ENCODE results near the gene HYKK.
A peak's percentile ranks its signal among the peaks of the same experiment; 100 is the strongest.
"Not testable (repeated sequence)": the region's sequence is repeated elsewhere in the genome, so short reads cannot be mapped to it uniquely, and the experiment has no call there.

HYKK gene

DNA sequence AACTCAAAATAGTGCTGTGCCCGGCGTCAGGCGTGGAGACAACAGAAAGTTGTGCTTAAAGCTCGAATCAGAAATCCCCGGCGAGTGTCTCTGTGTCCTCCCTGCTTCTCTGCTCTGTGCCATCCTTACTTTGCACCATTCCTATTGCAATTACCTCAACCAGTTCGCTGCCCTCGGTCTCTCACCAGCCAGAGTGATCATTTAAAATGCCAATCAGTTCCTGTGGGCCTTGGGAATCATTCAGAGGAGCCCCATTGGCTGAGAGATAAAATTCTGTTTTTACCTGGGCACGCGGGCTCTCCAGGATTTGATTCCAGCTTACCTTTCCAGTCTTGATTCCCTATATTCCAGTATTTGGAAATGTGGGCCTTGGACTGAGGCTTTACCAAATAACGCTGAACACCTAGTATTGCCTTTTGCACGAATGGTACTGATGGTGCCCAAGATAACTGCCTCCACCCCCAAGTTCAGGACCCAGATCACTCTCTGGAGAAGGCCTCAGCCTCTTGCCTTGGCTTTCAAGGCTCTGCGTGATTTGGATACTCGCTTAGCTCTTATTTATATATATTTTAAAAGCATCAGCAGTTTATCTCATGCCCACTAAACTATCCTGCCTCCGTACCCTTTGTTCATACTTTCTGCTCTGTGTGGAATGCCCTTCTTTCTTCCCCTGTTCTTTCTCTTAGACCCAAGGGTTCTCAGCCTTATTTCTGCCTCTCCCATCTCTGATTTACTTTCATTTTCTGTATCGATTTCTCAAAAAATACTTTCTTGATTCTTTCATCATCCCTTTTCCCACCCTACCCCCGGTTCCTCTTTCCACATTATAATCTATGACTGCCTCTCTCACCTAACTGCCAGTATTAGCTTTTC is 33.7 kb downstream of the HYKK start:
- DNase-seq, result no peak

DNA sequence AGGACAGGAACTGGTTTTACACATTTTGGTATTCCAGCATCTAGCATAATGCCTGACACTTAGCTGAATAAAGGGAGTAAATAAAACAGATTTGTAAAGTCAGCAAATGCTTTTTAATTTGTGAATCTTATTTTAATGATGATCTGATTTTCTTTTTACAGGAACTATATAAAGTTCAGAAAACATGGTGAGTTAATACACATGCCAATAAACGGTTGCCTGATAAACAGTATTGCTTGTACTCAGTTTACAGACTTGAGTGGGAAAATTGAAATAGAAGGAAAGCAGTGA is 34.3 kb downstream of the HYKK start:
- DNase-seq, result no peak

DNA sequence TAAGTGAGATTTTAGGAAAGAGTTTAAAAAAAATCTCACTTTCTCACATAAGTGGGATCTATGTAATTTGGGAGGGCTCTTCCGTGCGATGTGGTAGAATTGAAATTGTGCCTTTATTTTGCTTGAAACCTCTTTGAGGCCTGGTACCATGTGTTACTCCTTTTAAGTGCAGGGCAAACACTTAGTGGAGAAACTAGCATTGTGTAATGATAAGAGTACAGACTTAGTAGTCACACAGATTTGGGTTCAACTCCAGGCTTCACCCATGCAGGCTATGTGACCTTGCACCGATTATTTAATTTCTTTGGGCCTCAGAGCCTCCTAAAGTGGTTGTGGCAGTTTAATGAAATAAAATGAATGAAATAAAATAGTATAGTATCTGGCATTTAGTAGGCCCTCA is 35.3 kb downstream of the HYKK start:
- no peak for DNase-seq

DNA sequence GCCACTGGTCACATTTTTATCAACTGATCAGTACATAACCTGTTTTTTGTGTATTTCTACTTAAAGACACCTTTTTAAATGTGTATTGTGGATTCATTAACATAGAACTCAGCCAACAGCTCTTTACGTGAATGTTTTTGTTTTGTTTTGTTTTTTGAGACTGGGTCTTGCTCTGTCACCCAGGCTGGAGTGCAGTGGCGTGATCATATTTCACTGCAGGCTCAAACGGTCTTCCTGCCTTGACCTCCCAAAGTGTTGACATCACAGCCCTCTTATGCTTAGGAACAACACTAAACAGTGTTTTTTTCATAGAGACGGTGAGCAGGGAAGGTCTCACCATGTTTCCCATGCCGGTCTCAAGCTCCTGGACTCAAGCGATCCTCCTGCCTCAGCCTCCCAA is 42.8 kb downstream of the HYKK start:
- DNase-seq, result no peak

DNA sequence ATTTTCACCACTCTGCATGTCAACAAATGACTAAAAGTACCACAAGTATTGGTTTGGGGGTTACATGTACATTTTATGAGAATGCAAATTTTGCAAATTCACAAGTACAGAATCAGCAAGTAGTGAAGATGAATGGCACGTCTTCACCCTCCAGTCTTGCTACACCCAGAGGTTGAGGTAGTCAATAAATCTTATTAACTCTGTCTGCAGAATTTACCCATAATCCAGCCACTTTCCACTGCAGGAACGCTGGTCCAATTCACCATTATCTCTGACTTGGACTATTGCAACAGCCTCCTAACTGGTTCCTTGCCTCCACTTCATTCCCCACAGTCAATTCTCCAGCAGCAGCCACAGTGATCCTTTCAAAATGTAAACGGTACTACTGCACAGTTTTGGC is 43.4 kb downstream of the HYKK start:
- DNase-seq, result no peak

DNA sequence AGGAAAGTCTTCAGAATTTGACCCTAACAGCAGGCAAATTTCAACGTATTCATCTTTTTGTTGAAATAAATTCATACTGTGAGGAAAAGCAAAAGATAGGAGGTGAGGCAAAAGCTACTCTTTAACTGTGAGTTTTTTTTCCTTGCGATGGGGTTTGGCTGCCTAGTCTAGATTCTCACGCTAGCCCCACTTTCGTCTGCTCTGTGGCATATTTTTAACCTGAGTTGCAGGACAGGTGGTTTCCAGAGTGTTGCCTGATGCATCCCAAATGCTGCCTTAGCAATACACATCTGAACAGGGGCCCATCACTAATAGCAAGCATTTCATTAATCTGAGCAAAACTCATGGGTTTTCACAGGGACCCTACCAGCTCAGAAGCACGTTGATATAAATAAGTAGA is 44.5 kb downstream of the HYKK start:
- DNase-seq, result no peak

DNA sequence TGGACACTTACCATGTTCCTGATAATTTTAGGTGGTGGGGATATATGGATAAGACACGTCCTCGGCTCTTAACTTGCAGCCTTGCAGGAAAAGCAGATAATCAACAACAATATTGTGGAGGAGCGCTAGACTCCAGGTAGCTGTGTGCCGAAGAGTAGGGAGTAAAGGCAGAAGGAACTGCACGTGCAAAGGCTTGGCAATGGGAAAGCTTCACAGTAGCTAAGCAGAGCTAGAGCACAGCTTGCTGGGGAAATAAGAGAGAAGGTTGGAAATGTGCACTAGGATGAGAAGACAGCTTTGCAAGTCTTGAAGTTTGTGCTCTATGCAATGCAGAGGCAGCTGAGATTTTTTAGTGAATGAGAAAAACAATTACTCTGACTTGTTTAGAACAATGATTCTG is 45.2 kb downstream of the HYKK start:
- DNase-seq, result no peak

DNA sequence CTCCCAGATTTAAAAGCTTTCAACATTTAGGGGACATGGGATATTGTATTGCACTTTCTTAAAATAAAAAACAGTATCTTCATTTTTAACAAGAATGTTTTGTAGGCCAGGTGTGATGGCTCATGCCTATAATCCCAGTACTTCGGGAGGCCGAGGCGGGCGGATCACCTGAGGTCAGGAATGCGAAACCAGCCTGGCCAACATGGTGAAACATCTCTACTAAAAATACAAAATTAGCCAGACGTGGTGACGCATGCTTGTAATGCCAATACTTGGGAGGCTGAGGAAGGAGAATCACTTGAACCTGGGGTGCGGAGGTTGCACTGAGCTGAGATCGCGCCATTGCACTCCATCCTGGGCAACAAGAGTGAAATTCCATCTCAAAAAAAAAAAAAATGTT is 52.8 kb downstream of the HYKK start:
- not testable (repeated sequence) for DNase-seq

DNA sequence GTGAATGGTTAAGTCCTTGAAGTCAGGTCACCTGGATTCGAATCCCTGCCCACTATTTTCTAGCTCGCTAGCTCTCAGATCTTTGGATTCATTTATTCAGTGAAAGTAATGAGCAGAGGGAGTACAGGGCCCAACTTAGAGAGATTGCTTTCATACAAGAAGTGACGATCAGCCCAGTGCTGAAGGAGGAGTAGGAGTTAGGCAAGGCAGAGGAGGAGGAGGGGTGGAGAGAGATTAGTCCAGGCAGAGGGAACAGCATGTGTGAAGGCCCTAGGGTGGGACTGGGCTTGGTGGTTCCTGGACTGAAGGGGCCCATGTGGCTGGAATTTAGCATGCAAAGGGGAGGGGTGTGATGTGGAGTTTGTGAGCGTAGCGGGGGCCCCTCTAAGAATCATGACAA is 54.1 kb downstream of the HYKK start:
- DNase-seq, result no peak

DNA sequence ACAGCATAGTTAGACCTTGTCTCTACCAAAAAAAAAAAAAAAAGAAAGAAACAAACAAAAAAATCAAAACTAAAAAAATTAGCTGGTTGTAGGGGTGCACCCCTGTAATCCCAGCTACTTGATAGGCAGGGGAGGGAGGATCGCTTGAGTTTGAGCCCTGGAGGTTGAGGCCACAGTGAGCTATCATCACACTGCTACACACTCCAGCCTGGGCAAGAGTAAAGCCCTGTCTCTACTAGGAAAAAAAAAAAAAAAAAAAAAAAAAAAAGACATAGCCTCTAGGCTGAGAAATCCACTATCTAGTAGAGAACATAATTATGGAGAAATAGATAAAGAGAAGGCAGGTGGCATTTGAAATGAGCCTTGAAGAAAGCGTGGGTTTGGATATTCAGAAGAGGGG is 55.7 kb downstream of the HYKK start:
- no peak for DNase-seq

DNA sequence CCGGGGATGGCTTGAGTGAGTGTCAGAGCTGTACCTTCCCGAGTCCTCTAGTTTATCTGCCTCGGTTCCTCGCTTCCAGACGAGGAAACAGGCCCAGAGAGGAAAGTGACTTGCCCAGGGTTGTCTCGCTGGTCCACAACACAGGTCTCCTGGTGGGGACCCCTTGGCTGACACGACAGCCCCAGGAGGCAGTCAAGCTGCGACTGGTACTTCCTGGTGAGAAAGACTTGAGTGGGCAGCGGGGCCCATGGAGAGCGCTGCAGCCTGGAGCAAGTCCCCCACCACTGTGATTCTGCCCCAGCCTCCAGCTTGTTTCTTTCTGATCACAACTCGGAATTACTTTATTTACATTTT is 57.3 kb downstream of the HYKK start:
- no peak for DNase-seq

DNA sequence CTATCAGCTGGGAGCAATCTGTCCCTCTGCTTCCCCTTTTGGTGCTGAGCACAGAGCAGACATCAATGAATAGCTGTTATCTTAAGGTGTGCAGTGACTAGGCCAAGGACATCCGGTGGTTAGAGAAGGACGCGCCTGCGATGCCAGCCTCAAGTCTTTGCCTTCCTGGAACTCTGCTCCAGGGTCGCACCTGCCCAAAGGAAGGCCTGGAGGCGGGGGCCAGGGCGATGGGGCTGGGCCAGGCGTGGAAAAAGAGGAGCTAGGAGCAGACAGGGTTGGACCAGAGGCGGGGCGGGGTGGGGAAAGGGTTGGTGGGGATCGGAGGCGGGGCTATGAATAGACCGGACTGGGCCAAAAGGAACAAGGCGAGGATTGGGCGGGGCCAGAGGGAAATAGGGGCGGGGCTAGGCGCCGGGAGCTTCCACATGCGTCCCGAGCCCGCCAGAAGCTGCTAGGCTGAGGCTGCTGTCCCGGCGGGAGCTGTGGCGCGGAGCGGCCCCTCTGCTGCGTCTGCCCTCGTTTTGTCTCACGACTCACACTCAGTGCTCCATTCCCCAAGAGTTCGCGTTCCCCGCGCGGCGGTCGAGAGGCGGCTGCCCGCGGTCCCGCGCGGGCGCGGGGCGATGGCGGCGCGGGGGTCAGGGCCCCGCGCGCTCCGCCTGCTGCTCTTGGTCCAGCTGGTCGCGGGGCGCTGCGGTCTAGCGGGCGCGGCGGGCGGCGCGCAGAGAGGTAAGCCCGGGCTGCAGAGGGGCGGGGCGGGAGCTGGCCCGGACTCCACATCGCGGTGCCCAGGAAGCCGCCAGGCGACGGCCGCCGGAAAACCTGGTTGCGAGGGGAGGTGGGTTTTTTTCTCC is 57.9 kb downstream of the HYKK start, which contains the start of gene CHRNA5:
TSS of gene CHRNA5 (plus strand) at position 424 of the 854 bp plus-strand sequence. CDS start at position 624, 200 bp downstream.
- DNase-seq, result peak; percentile 79

DNA sequence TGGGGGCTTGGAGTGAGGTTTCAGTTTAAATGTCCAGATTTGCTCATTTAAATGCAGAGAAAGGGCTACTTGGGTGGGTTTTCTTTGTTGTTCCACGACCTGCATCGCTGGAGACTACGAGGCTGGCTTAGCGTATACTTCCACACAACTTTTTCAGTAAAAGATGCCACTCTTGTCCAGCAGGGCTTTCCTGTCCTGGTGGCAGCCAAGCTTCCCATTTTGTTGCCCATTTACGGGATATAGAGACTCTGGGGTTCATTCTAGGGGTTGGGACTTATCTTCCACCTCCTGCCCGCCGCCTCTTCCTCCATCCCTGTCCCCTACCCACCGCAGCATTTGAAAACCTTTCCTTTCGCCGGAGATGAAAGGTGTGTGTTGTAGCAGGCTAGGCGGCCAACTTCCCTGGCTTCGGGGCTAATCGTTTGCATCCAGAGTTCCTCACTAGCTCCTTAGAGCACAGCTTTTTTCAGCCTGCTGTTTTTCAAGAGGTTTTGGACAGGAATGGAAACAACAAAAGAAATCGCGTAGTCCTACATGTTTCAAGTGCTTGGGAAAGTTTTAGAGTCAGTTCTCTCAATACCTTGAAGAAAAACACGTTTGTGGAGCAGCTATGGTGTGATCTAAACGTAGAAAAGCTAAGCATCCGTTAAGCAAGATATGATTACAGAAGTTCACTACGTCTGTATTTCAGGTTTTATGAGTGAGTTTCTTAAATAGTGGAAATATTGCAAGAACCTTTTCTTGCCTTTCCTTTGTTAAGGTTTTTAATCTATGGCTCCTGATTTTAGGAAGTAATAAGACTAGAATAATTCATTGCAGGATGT is 58.8 kb downstream of the HYKK start:
- no peak for DNase-seq

DNA sequence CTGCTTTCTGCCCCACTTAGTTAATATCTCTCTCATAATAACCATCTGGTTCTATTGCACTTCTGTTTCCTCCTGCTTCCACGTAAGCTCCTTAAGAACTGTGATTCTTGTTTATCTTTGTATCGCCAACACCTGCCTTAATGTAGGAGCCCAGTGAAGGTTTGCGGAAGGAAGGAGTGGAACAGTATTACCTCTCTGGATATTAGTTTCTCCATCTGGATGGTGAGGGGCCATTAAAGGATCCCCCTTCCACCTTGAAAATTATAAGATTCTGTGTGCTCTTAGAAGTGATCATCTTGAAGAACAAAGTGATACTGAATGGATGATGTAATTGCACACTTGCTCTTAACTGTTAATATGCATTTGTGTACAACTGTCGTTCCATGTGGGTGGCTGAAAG is 60.2 kb downstream of the HYKK start:
- no peak for DNase-seq

DNA sequence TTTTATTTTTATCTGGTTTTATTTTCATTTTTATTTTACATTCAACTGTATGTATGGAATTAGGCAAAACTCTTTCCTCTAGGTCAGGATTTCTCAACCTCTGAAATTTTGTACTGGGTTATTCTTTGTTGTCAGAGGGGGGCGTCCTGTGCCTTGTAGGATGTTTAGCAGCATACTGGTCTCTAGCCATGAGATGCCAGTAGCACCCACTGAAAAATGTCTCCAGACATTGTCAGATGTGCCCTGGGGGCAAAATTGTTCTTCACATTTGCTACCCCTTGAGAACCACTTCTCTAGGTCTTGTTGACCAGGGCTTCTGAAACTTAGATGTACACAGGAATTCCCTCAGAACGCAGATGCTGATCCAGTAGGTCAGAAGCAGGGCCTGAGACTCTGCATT is 63.3 kb downstream of the HYKK start:
- DNase-seq, result no peak

DNA sequence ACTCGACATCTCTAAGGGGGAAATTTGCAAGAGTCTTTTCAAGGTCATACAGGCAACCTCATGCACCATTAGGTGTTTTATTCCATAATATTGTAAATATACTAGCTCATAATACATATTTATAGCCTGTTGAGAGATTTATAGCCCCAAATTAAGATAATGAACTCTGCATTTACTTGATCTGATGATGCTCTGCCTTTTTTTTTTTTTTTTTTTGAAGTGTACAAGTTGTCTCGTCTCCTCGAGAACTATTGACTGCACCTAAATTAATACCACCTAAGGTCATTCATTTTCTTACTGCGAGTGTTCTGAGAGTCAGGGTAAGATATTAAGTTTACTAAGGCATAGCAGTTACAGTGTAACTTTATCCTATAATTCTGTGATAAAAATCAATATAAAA is 64.0 kb downstream of the HYKK start:
- DNase-seq, result no peak

DNA sequence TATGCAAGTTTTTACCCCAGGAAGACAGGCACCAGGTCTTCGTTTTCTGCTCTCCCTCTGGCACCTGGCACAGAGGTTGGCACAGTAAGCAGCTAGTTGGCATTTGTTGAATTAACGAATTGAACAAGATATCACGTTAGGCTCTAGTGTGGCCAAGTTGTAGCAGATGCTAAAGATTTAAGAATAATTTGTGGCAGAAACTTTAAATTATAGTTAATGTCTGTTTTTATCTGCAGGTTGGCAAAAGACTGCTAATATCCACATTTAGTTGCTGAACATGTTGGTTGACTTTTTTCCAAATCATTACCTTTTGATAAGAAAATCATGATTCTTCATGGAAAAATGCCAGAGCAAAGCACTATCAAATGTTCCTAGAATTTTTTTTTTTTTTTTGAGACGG is 66.0 kb downstream of the HYKK start:
- DNase-seq, result no peak

DNA sequence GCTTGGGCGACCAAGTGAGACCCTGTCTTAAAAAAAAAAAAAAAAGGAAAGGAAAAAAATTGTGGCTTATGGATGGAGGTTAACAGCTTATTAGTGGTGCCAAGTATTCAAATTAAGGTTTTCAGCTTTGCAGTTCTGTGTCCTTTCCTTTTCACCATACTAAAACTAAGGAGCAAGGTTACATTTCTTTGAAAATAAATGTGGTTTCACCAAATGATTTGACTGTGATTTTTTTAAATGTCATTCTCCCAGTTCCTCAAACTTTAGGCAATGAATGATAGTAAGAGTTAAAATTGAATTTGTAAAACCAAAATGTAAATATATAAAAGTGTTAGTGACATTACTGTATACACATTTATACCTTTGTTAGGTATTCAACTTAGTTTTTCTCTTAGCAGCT is 67.6 kb downstream of the HYKK start:
- DNase-seq, result no peak

Measured in activated CD8-positive, alpha-beta memory T cell treated with anti-CD3 and anti-CD28 coated beads, Interleukin-2, amount 50 U/mL, for 4 hours (primary cell).